SK-N-SH (cell line): ENCODE measurements around the gene SSBP2.

Experiments used
- CHD2 ChIP-seq: fragments of 150-350 bp; IDR thresholded peaks from 2 replicates; pipeline ENCODE4 v1.6.1; 2018; ENCODE audit warnings: low read length; ENCODE audit not compliant: partially characterized antibody
- ELF1 ChIP-seq: IDR thresholded peaks from 2 replicates; pipeline ENCODE4 v1.4.0; 2012
- EP300 ChIP-seq, 2 experiments: IDR thresholded peaks; 2 replicates each; pipeline versions ENCODE4 v1.4.0 to v1.6.1; 2012; ENCODE audit warnings: borderline replicate concordance in 1 of 2, low read depth in 1 of 2, low read length in 1 of 2
- FOXJ3 ChIP-seq: sonication (generic); formaldehyde crosslinking; IDR thresholded peaks from 2 replicates; pipeline ENCODE4 v1.5.1; 2020; ENCODE audit warnings: mild to moderate bottlenecking, missing genetic modification reagents
- NFIC ChIP-seq: IDR thresholded peaks from 2 replicates; pipeline ENCODE4 v1.4.0; 2012; ENCODE audit warnings: borderline replicate concordance
- POLR2AphosphoS5 ChIP-seq: IDR thresholded peaks from 2 replicates; pipeline ENCODE4 v1.6.1; 2012; ENCODE audit warnings: low read depth, low read length
- TF ChIP-seq, protein P1 (sequence below): fragments of 150-350 bp; IDR thresholded peaks from 2 replicates; pipeline ENCODE4 v1.6.1; 2016; ENCODE audit warnings: mild to moderate bottlenecking, low read depth, low read length
- TF ChIP-seq, protein P2 (sequence below): fragments of 200-600 bp; sonication (generic); IDR thresholded peaks from 2 replicates; pipeline ENCODE4 v1.6.1; 2017; ENCODE audit warnings: antibody characterized with exemption, mild to moderate bottlenecking, moderate library complexity
- TF ChIP-seq, protein P3 (sequence below): IDR thresholded peaks from 2 replicates; pipeline ENCODE4 v1.4.0; 2012; ENCODE audit warnings: low read depth, borderline replicate concordance
- TF ChIP-seq, protein P4 (sequence below): IDR thresholded peaks from 2 replicates; pipeline ENCODE4 v1.6.1; 2012; ENCODE audit warnings: mild to moderate bottlenecking, low read depth, low read length, moderate library complexity
- TF ChIP-seq, protein P5 (sequence below): IDR thresholded peaks from 2 replicates; pipeline ENCODE4 v1.4.0; 2012; ENCODE audit warnings: low read depth

DNA sequence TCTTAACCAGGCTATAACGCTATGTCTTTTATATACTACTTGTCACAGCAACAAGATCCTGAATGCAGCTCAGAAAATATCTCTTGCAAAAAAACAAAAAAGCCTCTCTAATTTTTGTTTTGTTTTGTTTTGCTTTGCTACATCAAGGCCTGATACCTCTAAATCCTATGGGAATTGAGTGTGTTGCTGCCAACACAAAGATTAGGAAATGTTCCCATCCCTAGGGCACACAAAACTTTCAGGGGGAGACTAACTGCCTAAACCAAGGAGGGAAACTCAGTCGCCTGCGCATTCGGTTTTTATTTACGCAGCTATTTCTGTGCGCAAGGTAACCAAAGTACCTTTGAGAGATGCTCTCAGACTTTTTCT lies 1.7 kb downstream of the SSBP2 start:
- TF ChIP-seq, protein P1, sequence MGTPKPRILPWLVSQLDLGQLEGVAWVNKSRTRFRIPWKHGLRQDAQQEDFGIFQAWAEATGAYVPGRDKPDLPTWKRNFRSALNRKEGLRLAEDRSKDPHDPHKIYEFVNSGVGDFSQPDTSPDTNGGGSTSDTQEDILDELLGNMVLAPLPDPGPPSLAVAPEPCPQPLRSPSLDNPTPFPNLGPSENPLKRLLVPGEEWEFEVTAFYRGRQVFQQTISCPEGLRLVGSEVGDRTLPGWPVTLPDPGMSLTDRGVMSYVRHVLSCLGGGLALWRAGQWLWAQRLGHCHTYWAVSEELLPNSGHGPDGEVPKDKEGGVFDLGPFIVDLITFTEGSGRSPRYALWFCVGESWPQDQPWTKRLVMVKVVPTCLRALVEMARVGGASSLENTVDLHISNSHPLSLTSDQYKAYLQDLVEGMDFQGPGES, result no peak
- TF ChIP-seq NFIC (no peak), POLR2AphosphoS5 (no peak), FOXJ3 (CRISPR knock-in tag) (no peak), EP300 (IDR thresholded peaks at IDR 0.05; ENCODE audit: borderline replicate concordance in 1 of 2, low read depth in 1 of 2, low read length in 1 of 2) (no peak), ELF1 (no peak), CHD2 (no peak)
- TF ChIP-seq, protein P2, sequence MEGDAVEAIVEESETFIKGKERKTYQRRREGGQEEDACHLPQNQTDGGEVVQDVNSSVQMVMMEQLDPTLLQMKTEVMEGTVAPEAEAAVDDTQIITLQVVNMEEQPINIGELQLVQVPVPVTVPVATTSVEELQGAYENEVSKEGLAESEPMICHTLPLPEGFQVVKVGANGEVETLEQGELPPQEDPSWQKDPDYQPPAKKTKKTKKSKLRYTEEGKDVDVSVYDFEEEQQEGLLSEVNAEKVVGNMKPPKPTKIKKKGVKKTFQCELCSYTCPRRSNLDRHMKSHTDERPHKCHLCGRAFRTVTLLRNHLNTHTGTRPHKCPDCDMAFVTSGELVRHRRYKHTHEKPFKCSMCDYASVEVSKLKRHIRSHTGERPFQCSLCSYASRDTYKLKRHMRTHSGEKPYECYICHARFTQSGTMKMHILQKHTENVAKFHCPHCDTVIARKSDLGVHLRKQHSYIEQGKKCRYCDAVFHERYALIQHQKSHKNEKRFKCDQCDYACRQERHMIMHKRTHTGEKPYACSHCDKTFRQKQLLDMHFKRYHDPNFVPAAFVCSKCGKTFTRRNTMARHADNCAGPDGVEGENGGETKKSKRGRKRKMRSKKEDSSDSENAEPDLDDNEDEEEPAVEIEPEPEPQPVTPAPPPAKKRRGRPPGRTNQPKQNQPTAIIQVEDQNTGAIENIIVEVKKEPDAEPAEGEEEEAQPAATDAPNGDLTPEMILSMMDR, result no peak
- TF ChIP-seq, protein P3, sequence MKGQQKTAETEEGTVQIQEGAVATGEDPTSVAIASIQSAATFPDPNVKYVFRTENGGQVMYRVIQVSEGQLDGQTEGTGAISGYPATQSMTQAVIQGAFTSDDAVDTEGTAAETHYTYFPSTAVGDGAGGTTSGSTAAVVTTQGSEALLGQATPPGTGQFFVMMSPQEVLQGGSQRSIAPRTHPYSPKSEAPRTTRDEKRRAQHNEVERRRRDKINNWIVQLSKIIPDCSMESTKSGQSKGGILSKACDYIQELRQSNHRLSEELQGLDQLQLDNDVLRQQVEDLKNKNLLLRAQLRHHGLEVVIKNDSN, result no peak
- TF ChIP-seq, protein P4, sequence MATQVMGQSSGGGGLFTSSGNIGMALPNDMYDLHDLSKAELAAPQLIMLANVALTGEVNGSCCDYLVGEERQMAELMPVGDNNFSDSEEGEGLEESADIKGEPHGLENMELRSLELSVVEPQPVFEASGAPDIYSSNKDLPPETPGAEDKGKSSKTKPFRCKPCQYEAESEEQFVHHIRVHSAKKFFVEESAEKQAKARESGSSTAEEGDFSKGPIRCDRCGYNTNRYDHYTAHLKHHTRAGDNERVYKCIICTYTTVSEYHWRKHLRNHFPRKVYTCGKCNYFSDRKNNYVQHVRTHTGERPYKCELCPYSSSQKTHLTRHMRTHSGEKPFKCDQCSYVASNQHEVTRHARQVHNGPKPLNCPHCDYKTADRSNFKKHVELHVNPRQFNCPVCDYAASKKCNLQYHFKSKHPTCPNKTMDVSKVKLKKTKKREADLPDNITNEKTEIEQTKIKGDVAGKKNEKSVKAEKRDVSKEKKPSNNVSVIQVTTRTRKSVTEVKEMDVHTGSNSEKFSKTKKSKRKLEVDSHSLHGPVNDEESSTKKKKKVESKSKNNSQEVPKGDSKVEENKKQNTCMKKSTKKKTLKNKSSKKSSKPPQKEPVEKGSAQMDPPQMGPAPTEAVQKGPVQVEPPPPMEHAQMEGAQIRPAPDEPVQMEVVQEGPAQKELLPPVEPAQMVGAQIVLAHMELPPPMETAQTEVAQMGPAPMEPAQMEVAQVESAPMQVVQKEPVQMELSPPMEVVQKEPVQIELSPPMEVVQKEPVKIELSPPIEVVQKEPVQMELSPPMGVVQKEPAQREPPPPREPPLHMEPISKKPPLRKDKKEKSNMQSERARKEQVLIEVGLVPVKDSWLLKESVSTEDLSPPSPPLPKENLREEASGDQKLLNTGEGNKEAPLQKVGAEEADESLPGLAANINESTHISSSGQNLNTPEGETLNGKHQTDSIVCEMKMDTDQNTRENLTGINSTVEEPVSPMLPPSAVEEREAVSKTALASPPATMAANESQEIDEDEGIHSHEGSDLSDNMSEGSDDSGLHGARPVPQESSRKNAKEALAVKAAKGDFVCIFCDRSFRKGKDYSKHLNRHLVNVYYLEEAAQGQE, result no peak
- TF ChIP-seq, protein P5, sequence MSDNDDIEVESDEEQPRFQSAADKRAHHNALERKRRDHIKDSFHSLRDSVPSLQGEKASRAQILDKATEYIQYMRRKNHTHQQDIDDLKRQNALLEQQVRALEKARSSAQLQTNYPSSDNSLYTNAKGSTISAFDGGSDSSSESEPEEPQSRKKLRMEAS, result no peak
